Sciatic nerve (tissue), 2 donors: ENCODE measurements around the gene C16orf86. TPM values are rescaled to one million over a fixed set of nuclear protein-coding genes. Genes with fewer than 3 reads are reported as not detected.
A peak's percentile ranks its signal among the peaks of the same experiment; 100 is the strongest.

Experiments used
- ATAC-seq: fragments of 200-7000 bp; cut with Tn5 transposase; one replicate; pipeline ENCODE4 v1.9.1; 2020; ENCODE audit warnings: mild to moderate bottlenecking, moderate library complexity
- DNase-seq: peaks from one replicate; pipeline ENCODE4 v3.0.0-alpha.2; 2020; ENCODE audit warnings: low spot score
- intact Hi-C: fragments of 100-400 bp; cut with DNase I; formaldehyde crosslinking; loops from one replicate; pipeline ENCODE4 v1.14.2; 2022
- total RNA-seq: library from RNA; stranded (reverse); fragmentation: NEBNext Ultra II Directional; extraction: Animal tissue kit (Norgen Biotek cat#: 25700); gene quantifications from one replicate; pipeline ENCODE4 v1.2.1, GENCODE V29; 2021
- donor health status: DM: no; HTN: no; CAD: no.
- donor health status: DM: no; HTN: no; CAD: no.

Gene C16orf86
- total RNA-seq, 1 donor from 2014 or later: 8.6 TPM

GRCh38 chr16:67663151-67663876 is 3.3 kb upstream of the C16orf86 start:
- no peak for ATAC-seq

GRCh38 chr16:67663877-67664222 is 2.8 kb upstream of the C16orf86 start:
- intact Hi-C loops: loop anchor here (10.0 kb wide), 1 partner anchor 139 kb away; the partner anchor contains the start of gene RIPOR1
- DNase-seq (no peak), ATAC-seq (no peak)

More at GRCh38 chr16:67663151-67663876, 3.3 kb upstream of the C16orf86 start:
- no peak for DNase-seq
- intact Hi-C loops: loop anchor here (10.0 kb wide), 1 partner anchor 139 kb away; the partner anchor contains the start of gene RIPOR1

- ATAC-seq: no peak
- intact Hi-C loops: loop anchor here (10.0 kb wide), 1 partner anchor 139 kb away; the partner anchor contains the start of gene RIPOR1
Measured at GRCh38 chr16:67664258-67664657, 2.4 kb upstream of the C16orf86 start.

GRCh38 chr16:67664871-67665270 is 1.7 kb upstream of the C16orf86 start:
- intact Hi-C loops: loop anchor here (10.0 kb wide), 1 partner anchor 140 kb away; the partner anchor contains the start of gene RIPOR1
- no peak for DNase-seq
- no peak for ATAC-seq

More at GRCh38 chr16:67664258-67664657, 2.4 kb upstream of the C16orf86 start:
- no peak for DNase-seq

- no peak for DNase-seq
- intact Hi-C loops: loop anchor here (10.0 kb wide), 1 partner anchor 141 kb away; the partner anchor contains the start of gene RIPOR1
- ATAC-seq: no peak
Measured at GRCh38 chr16:67665598-67665997, 1.0 kb upstream of the C16orf86 start.

- peak; percentile 80 for DNase-seq
- intact Hi-C loops: loop anchor here (10.0 kb wide), 1 partner anchor 141 kb away; the partner anchor contains the start of gene RIPOR1
- peak; percentile 1 for ATAC-seq
Measured at GRCh38 chr16:67666032-67666551, 522 bp upstream of the C16orf86 start.

- peak; percentile 4 for ATAC-seq
- DNase-seq: no peak
- intact Hi-C loops: loop anchor here (10.0 kb wide), 1 partner anchor 143 kb away; the partner anchor contains the start of gene RIPOR1
Measured at GRCh38 chr16:67667453-67667816, 821 bp downstream of the C16orf86 start.

- intact Hi-C loops: loop anchor here (10.0 kb wide), 1 partner anchor 143 kb away; the partner anchor contains the start of gene RIPOR1
- DNase-seq (peak; percentile 85), ATAC-seq (peak; percentile 90)
Measured at GRCh38 chr16:67667817-67668494, 1.3 kb downstream of the C16orf86 start.

GRCh38 chr16:67668495-67669157 is 2.0 kb downstream of the C16orf86 start:
- DNase-seq (no peak), ATAC-seq (no peak)
- intact Hi-C loops: loop anchor here (10.0 kb wide), 1 partner anchor 144 kb away; the partner anchor contains the start of gene RIPOR1

GRCh38 chr16:67669499-67670101 is 3.0 kb downstream of the C16orf86 start:
- intact Hi-C loops: loop anchor here (10.0 kb wide), 1 partner anchor 145 kb away; the partner anchor contains the start of gene RIPOR1
- DNase-seq (no peak), ATAC-seq (no peak)

- intact Hi-C loops: no loop called here
- DNase-seq (no peak), ATAC-seq (no peak)
Measured at GRCh38 chr16:67672306-67672705, 5.7 kb downstream of the C16orf86 start.

GRCh38 chr16:67672739-67673662 is 6.4 kb downstream of the C16orf86 start:
- intact Hi-C loops: no loop called here
- DNase-seq (no peak), ATAC-seq (peak; percentile 54)

- intact Hi-C loops: no loop called here
- peak; percentile 83 for DNase-seq
Measured at GRCh38 chr16:67673712-67674580, 7.3 kb downstream of the C16orf86 start.

GRCh38 chr16:67674851-67675578 is 8.4 kb downstream of the C16orf86 start:
- intact Hi-C loops: no loop called here
- ATAC-seq (no peak), DNase-seq (no peak)

More at GRCh38 chr16:67673712-67674580, 7.3 kb downstream of the C16orf86 start:
- ATAC-seq: peak; percentile 67

GRCh38 chr16:67675579-67675935 is 8.9 kb downstream of the C16orf86 start:
- DNase-seq (no peak), ATAC-seq (no peak)
- intact Hi-C loops: no loop called here

GRCh38 chr16:67675999-67676398 is 9.4 kb downstream of the C16orf86 start:
- intact Hi-C loops: no loop called here
- ATAC-seq: no peak
- DNase-seq: no peak
